ENCODE measurements around the gene MAN1A1.

DNA sequence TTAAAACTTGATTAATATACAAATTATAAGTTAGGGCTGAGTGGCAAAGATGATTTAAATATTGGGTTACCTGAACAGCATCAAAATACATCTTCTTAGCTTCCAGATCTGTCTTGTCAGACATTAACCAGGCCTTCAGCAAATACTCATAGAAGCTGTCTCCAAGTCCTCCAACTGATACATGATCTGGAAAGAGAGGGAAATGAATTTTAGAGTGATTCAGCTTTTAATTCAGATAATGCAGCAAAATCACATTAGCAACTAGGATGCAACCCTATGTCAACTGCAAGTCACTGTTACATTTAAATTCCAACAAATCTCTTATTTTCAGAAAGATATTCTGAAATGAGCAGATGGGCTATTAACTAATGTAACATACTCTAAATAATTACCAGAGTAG is 155.9 kb downstream of the MAN1A1 start:
- TF ChIP-seq, protein P1, sequence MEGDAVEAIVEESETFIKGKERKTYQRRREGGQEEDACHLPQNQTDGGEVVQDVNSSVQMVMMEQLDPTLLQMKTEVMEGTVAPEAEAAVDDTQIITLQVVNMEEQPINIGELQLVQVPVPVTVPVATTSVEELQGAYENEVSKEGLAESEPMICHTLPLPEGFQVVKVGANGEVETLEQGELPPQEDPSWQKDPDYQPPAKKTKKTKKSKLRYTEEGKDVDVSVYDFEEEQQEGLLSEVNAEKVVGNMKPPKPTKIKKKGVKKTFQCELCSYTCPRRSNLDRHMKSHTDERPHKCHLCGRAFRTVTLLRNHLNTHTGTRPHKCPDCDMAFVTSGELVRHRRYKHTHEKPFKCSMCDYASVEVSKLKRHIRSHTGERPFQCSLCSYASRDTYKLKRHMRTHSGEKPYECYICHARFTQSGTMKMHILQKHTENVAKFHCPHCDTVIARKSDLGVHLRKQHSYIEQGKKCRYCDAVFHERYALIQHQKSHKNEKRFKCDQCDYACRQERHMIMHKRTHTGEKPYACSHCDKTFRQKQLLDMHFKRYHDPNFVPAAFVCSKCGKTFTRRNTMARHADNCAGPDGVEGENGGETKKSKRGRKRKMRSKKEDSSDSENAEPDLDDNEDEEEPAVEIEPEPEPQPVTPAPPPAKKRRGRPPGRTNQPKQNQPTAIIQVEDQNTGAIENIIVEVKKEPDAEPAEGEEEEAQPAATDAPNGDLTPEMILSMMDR (IDR thresholded peaks at IDR 0.05), result no peak
- TF ChIP-seq EP300 (IDR thresholded peaks at IDR 0.05) (no peak), POLR2A (IDR thresholded peaks at IDR 0.05) (no peak), POLR2AphosphoS5 (IDR thresholded peaks at IDR 0.05) (no peak)

All from suprapubic skin (tissue), 4 donors.